ENCODE data around the gene PIEZO1.
A peak's percentile ranks its signal among the peaks of the same experiment; 100 is the strongest.

PIEZO1 gene

GRCh38 chr16:88748364-88748763 lies 36.7 kb downstream of the PIEZO1 start:
- no peak for DNase-seq

DNA sequence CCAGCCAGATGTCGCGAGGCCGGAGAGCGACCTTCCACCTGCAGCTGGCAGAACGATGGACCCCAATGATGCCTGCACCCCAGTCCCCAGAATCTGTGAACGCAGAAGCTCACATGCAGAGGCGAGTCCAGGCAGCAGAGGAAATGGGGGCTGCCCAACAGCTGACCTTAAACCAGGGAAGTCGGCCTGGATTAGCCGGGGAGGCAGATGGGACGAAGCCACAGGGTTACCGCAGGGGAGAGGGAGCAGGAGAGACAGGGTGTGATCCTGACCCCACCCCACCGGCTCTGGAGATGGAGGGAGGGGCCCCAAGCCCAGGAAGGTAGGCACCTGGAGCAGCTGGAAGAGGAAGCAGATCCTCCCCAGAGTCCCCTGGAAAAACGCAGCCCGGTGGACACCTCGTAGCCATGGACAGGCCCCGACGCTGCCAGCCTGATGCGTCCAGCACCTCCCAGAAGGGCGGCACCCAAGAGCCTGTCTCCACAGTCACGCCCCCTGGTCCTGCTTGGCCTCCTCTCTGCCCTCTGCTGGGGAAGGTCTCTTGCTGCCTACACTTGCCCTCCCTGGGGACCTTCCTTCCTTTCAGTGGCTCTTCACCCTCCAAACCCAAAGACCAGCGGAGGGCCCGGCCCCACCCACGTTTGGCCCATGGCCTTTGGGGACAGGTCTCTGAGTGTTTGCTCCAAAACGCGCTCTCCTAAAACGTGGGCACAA lies 37.3 kb downstream of the PIEZO1 start:
- peak; percentile 26 to 34 for DNase-seq

- DNase-seq: no peak
Measured at GRCh38 chr16:88746506-88746905, 38.5 kb downstream of the PIEZO1 start.

- no peak for DNase-seq
Measured at GRCh38 chr16:88744577-88745521, 40.2 kb downstream of the PIEZO1 start.

DNA sequence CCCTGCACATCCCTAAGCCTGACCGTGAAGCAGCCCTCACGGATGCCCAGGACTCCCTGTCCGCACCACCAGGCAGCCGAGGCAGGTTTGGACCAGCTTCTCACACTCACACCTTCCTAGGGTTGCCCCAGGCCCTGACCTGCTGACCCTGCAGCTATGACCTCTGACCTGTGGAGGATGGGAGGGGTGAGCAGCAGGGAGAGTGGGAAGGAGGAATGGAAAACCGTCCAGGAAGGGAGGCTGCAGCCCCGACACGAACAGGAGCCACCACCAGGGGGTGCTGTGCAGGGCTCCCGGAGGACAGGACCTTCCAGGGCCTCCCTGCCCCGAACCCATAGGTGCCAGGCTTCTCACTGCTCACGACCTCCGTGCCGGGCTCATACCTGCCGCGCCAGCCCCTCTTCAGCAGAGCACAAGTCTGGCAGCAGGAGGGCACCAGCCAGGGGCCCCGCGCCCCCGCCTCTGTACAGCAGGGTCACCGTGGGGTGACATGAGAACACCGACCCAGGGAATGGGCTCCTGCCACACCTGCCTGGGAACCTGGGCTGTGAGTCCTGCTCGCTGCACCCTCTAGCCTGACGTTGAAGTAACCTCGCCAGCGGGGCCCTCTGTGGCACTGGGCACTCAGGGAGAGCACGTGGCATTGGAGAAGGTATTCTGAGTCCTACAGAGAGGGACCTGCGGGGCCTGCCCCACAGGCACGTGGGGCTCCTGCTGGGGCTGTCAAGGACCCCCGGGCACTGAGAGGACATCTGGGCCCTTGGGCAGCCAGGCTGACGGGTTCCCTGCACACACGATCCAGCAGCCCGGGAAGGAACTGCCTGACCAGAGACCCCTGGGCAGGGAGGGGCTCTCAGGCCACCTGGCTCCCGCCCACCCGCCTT lies 41.1 kb downstream of the PIEZO1 start:
- peak; percentile 75 for DNase-seq

- no peak for DNase-seq
Measured at GRCh38 chr16:88742896-88743605, 42.0 kb downstream of the PIEZO1 start.

DNA sequence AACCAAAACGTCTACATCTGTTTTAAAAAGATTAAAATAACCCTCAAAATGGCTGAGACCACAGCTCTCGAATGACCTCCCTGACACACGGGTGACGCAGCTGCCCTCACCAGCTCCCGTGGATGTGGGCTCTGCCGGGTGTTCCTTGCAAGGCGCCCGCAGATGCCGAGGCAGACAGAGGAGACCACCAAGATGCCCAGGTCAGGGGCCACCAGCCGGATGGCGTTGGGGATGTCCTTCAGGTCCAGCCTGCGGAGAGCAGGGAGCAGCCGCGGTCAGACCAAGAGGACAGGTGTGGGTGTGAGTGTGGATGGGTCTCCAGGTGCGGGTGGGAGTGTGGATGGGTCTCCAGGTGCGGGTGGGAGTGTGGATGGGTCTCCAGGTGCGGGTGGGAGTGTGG lies 43.7 kb downstream of the PIEZO1 start:
- DNase-seq: no peak

GRCh38 chr16:88740727-88741055 lies 44.3 kb downstream of the PIEZO1 start:
- DNase-seq: no peak

DNA sequence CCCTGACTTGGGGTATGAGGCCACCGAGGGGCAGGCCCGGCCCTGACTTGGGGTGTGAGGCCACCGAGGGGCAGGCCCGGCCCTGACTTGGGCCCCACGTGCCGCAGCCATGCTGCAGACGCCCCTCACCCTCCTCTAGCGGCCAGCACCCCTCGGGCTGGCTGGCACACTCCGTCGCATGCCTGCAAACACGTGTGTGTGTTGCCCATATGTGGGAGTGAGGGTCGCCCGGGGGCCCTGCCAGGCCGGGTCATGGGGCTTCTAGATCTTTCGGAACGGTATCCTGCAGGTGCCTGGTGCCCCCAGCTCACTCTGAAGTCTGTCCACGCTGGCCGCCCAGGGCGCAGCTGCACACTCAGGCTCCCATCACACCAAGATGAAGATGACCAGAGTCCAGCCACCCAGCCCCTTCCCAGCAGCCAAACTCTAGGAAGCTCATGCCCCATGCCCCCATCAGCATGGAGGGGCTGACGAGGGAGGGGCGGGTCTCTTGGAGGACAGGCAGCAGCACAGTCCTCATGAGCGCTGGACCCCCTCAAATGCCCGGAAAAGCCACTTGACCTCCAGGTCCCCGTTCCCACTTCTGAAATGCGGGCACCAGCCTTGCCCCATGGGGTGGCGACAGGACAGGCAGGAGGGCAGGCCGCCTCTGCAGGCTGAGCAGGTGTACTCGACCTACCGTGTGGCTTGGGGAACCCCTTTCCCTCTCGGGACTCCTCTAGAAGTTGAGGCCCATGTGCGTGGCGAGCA lies 44.9 kb downstream of the PIEZO1 start:
- DNase-seq: no peak

- no peak for DNase-seq
Measured at GRCh38 chr16:88739139-88739976, 45.7 kb downstream of the PIEZO1 start.

- DNase-seq: no peak
Measured at GRCh38 chr16:88738151-88739084, 46.6 kb downstream of the PIEZO1 start.

- peak; percentile 50 to 53 for DNase-seq
Measured at GRCh38 chr16:88737298-88738150, 47.5 kb downstream of the PIEZO1 start.

DNA sequence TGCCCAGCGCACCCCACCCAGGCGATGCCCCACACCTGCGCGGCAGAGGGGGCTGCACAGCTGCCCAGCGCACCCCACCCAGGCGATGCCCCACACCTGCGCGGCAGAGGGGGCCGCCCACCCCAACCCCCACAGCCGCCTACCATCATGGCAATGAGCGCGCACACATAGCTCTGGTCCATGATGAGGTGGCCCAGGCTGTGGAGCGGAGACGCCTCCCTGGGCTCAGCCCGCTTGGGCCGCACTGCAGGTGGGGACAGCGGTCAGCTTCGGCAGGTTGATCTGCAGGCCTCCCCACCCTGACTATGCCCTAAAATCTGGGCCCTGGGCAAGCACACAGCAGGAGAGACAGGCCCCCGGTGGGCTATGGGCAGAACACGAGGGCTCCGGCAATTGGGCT lies 48.5 kb downstream of the PIEZO1 start:
- no peak for DNase-seq

- no peak for DNase-seq
Measured at GRCh38 chr16:88736088-88736487, 48.9 kb downstream of the PIEZO1 start.

DNA sequence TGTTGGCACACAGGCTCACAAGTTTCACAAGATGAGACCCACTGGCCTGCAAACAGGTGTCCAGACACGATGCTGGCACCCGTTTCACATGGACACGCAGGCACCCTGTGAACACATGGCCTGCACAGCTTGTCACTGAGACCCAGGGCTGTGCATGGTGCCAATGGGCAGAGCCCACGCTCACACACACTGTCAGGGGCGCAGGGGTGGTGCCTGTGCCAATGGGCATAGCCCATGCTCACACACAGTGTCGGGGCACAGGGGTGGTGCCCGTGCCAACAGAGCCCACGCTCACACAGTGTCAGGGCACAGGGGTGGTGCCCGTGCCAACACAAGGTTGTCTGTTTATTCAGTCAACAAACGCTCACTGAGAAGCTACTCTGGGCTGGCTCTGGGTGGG lies 49.4 kb downstream of the PIEZO1 start:
- no peak for DNase-seq

GRCh38 chr16:88735121-88735520 lies 49.9 kb downstream of the PIEZO1 start:
- no peak for DNase-seq

GRCh38 chr16:88734361-88734728 lies 50.7 kb downstream of the PIEZO1 start:
- no peak for DNase-seq

GRCh38 chr16:88733630-88734360 lies 51.2 kb downstream of the PIEZO1 start:
- DNase-seq: no peak

Measured in activated CD4-positive, alpha-beta T cell treated with anti-CD3 and anti-CD28 coated beads, Interleukin-2, amount 50 U/mL, for 4 hours (primary cell).